Adipocyte (in vitro differentiated cells): ENCODE results near the gene GANAB.

Experiments
- DNase-seq: peaks from one replicate; pipeline ENCODE4 v3.0.0-alpha.2; 2015; ENCODE audit warnings: low read depth
- H3K27me3 ChIP-seq: replicated peaks from 2 replicates; pipeline ENCODE4 v1.7.0; 2013; ENCODE audit warnings: mild to moderate bottlenecking, low read length, moderate library complexity; ENCODE audit not compliant: control insufficient read depth, insufficient read depth
- H3K36me3 ChIP-seq: 2 replicates; pipeline ENCODE4 v1.7.0; 2013; ENCODE audit warnings: low read length, mild to moderate bottlenecking, moderate library complexity; ENCODE audit not compliant: control insufficient read depth, insufficient read depth, severe bottlenecking
- H3K4me1 ChIP-seq: 2 replicates; pipeline ENCODE4 v1.7.0; 2013; ENCODE audit warnings: mild to moderate bottlenecking, low read length, moderate library complexity; ENCODE audit not compliant: control insufficient read depth, insufficient read depth
- H3K4me3 ChIP-seq: 2 replicates; pipeline ENCODE4 v1.7.0; 2013; ENCODE audit warnings: mild to moderate bottlenecking, low read length, moderate library complexity
- H3K9ac ChIP-seq: 2 replicates; pipeline ENCODE4 v1.7.0; 2013; ENCODE audit warnings: mild to moderate bottlenecking, low read length, moderate library complexity
- H3K9me3 ChIP-seq: 2 replicates; pipeline ENCODE4 v1.7.0; 2013; ENCODE audit warnings: mild to moderate bottlenecking, low read length, moderate library complexity; ENCODE audit not compliant: control insufficient read depth

GANAB gene

GRCh38 chr11:62604460-62605120 lies 41.8 kb downstream of the GANAB start:
- peak overlapping the region; percentile 34 for H3K9ac ChIP-seq
- peaks cover 30% of the 10 kb centered on the region for H3K4me1 ChIP-seq
- H3K36me3 ChIP-seq = peaks cover 47% of the 10 kb centered on the region
- H3K9me3 ChIP-seq = no peaks in the 10 kb centered on the region
- DNase-seq = no peak
- no peak overlapping the region for H3K4me3 ChIP-seq
- no peaks in the 10 kb centered on the region for H3K27me3 ChIP-seq

GRCh38 chr11:62603776-62604299 lies 42.6 kb downstream of the GANAB start:
- DNase-seq = no peak
- no peaks in the 10 kb centered on the region for H3K9me3 ChIP-seq
- peak overlapping the region; percentile 97 for H3K9ac ChIP-seq
- H3K36me3 ChIP-seq = peaks cover 43% of the 10 kb centered on the region
- H3K27me3 ChIP-seq = no peaks in the 10 kb centered on the region
- peaks cover 37% of the 10 kb centered on the region for H3K4me1 ChIP-seq
- no peak overlapping the region for H3K4me3 ChIP-seq

GRCh38 chr11:62603072-62603408 lies 43.4 kb downstream of the GANAB start:
- H3K9me3 ChIP-seq = no peaks in the 10 kb centered on the region
- no peak for DNase-seq
- H3K4me1 ChIP-seq = peaks cover 40% of the 10 kb centered on the region
- H3K36me3 ChIP-seq = peaks cover 39% of the 10 kb centered on the region
- H3K9ac ChIP-seq = peak overlapping the region; percentile 97
- H3K27me3 ChIP-seq = no peaks in the 10 kb centered on the region
- H3K4me3 ChIP-seq = peak overlapping the region; percentile 98

- H3K27me3 ChIP-seq = no peaks in the 10 kb centered on the region
- peaks cover 43% of the 10 kb centered on the region for H3K36me3 ChIP-seq
- peak overlapping the region; percentile 97 for H3K9ac ChIP-seq
- peak; percentile 84 for DNase-seq
- H3K4me3 ChIP-seq = peak overlapping the region; percentile 98
- H3K9me3 ChIP-seq = no peaks in the 10 kb centered on the region
- peaks cover 40% of the 10 kb centered on the region for H3K4me1 ChIP-seq
Measured at GRCh38 chr11:62602141-62603071, 44.0 kb downstream of the GANAB start.

GRCh38 chr11:62601372-62602140 lies 44.9 kb downstream of the GANAB start, which contains the start of gene MTA2:
Gene MTA2 (minus strand): TSS chr11:62601865. CDS start chr11:62601450, 415 bp downstream.
- peak within 1 kb of the TSS; percentile 98 for H3K4me3 ChIP-seq
- H3K4me1 ChIP-seq = peaks cover 40% of the 10 kb centered on the region
- H3K9me3 ChIP-seq = no peaks in the 10 kb centered on the region
- no peaks in the 10 kb centered on the region for H3K27me3 ChIP-seq
- peaks cover 46% of the 10 kb centered on the region for H3K36me3 ChIP-seq
- peak within 1 kb of the TSS; percentile 97 for H3K9ac ChIP-seq
- DNase-seq = peak; percentile 99

GRCh38 chr11:62601122-62601371 lies 45.4 kb downstream of the GANAB start:
- Histone ChIP-seq H3K4me3 (peak overlapping the region; percentile 98), H3K9me3 (no peaks in the 10 kb centered on the region), H3K27me3 (no peaks in the 10 kb centered on the region), H3K4me1 (peaks cover 40% of the 10 kb centered on the region), H3K9ac (peak overlapping the region; percentile 97), H3K36me3 (peaks cover 48% of the 10 kb centered on the region)
- DNase-seq = peak; percentile 70

- peak; percentile 21 for DNase-seq
- H3K36me3 ChIP-seq = peaks cover 48% of the 10 kb centered on the region
- H3K27me3 ChIP-seq = no peaks in the 10 kb centered on the region
- no peaks in the 10 kb centered on the region for H3K9me3 ChIP-seq
- H3K4me1 ChIP-seq = peaks cover 40% of the 10 kb centered on the region
- H3K9ac ChIP-seq = peak overlapping the region; percentile 97
- H3K4me3 ChIP-seq = peak overlapping the region; percentile 98
Measured at GRCh38 chr11:62600367-62601121, 45.9 kb downstream of the GANAB start.

GRCh38 chr11:62599901-62600300 lies 46.5 kb downstream of the GANAB start:
- no peak for DNase-seq
- H3K4me3 ChIP-seq = peak overlapping the region; percentile 98
- H3K9ac ChIP-seq = peak overlapping the region; percentile 97
- no peaks in the 10 kb centered on the region for H3K27me3 ChIP-seq
- H3K36me3 ChIP-seq = peaks cover 48% of the 10 kb centered on the region
- no peaks in the 10 kb centered on the region for H3K9me3 ChIP-seq
- H3K4me1 ChIP-seq = peaks cover 40% of the 10 kb centered on the region

- peak; percentile 97 for DNase-seq
- Histone ChIP-seq H3K4me1 (peaks cover 40% of the 10 kb centered on the region), H3K9me3 (no peaks in the 10 kb centered on the region), H3K27me3 (no peaks in the 10 kb centered on the region), H3K9ac (peak overlapping the region; percentile 97), H3K36me3 (peaks cover 48% of the 10 kb centered on the region), H3K4me3 (peak overlapping the region; percentile 98)
Measured at GRCh38 chr11:62599069-62599696, 47.2 kb downstream of the GANAB start.

- peaks cover 58% of the 10 kb centered on the region for H3K36me3 ChIP-seq
- no peak for DNase-seq
- H3K4me1 ChIP-seq = peaks cover 26% of the 10 kb centered on the region
- H3K9ac ChIP-seq = no peak overlapping the region
- H3K4me3 ChIP-seq = no peak overlapping the region
- H3K27me3 ChIP-seq = no peaks in the 10 kb centered on the region
- H3K9me3 ChIP-seq = no peaks in the 10 kb centered on the region
Measured at GRCh38 chr11:62595124-62595523, 51.3 kb downstream of the GANAB start.
